Stomach smooth muscle (tissue), 2 donors: Measurements from ENCODE around the gene IL1RAPL2.

ENCODE experiments used
- H3K27ac ChIP-seq: one replicate; pipeline ENCODE4 v1.7.0; 2013; ENCODE audit warnings: mild to moderate bottlenecking, low read length, inconsistent platforms
- H3K27me3 ChIP-seq, 2 donors: one replicate each; pipeline ENCODE4 v1.7.0; 2013; ENCODE audit warnings: low read length in 2 of 2; ENCODE audit not compliant: insufficient read depth in 2 of 2, control insufficient read depth in 1 of 2
- H3K36me3 ChIP-seq, 2 donors: one replicate each; pipeline ENCODE4 v1.7.0; 2013; ENCODE audit warnings: low read length in 2 of 2; ENCODE audit not compliant: control insufficient read depth in 2 of 2, insufficient read depth in 2 of 2
- H3K4me1 ChIP-seq: one replicate; pipeline ENCODE4 v1.7.0; 2013; ENCODE audit warnings: low read length; ENCODE audit not compliant: control insufficient read depth, insufficient read depth
- H3K4me3 ChIP-seq, 2 donors: one replicate each; pipeline ENCODE4 v1.7.0; 2013; ENCODE audit warnings: low read length in 2 of 2
- H3K9ac ChIP-seq, 2 donors: one replicate each; pipeline ENCODE4 v1.7.0; 2013; ENCODE audit warnings: low read length in 2 of 2, mild to moderate bottlenecking in 1 of 2
- H3K9me3 ChIP-seq, 2 donors: one replicate each; pipeline ENCODE4 v1.7.0; 2013; ENCODE audit warnings: low read length in 2 of 2; ENCODE audit not compliant: control insufficient read depth in 2 of 2
- donor health status: healthy.
- donor health status: Pancreatic carcinoma.

IL1RAPL2 gene

DNA sequence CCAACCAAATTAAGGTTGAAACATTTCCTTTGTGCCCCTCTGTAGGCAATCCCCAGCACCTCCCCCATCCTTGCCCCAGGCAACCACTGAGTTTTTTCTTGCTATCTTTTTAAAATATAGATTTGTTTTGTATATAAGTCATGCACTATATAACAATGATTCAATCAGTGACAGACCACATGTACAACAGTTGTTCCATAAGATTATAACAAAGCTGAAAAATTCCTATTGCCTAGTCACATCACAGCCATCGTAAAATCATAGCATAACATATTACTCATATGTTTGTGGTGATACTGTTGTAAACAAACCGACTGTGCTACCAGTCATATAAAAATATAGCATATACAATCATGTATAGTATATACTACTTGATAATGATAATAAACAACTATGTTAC, 1044.4 kb downstream of the IL1RAPL2 start:
- Histone ChIP-seq H3K4me3 (no peak overlapping the region), H3K9ac (no peak overlapping the region), H3K27me3 (peaks cover 0 to 7% of the 10 kb centered on the region in 2 donors), H3K4me1 (no peaks in the 10 kb centered on the region), H3K27ac (no peak overlapping the region), H3K36me3 (no peaks in the 10 kb centered on the region), H3K9me3 (peaks cover 0 to 3% of the 10 kb centered on the region in 2 donors)

- Histone ChIP-seq H3K4me1 (no peaks in the 10 kb centered on the region), H3K27ac (no peak overlapping the region), H3K4me3 (no peak overlapping the region), H3K27me3 (no peaks in the 10 kb centered on the region), H3K9ac (no peak overlapping the region), H3K9me3 (no peaks in the 10 kb centered on the region), H3K36me3 (no peaks in the 10 kb centered on the region)
Measured at GRCh38 chrX:105618393-105619101, 1052.5 kb downstream of the IL1RAPL2 start.

DNA sequence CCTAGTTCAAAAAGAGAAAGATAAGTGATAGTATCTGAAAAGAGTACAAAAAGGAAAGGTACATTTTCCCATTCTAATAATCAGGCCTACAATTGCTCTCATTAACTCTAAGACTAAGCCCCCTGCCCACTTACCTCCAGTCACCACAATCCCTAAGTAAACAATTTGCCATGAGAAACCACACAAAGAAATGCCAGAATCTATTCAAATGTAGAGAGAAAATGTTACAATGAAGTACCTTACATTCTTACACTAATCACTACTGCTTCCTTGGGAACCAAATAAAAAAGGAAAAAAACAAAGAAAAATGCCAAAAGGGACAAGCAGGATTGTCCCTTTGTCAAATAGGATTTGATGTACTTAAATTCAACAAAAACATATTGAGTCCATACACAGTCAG, 1068.2 kb downstream of the IL1RAPL2 start:
- no peaks in the 10 kb centered on the region for H3K4me1 ChIP-seq
- H3K36me3 ChIP-seq: no peaks in the 10 kb centered on the region
- no peak overlapping the region for H3K4me3 ChIP-seq
- H3K9me3 ChIP-seq: no peaks in the 10 kb centered on the region
- H3K27me3 ChIP-seq: peaks cover 0 to 6% of the 10 kb centered on the region in 2 donors
- no peak overlapping the region for H3K27ac ChIP-seq
- H3K9ac ChIP-seq: no peak overlapping the region

GRCh38 chrX:105635794-105636193, 1069.8 kb downstream of the IL1RAPL2 start:
- Histone ChIP-seq H3K4me1 (no peaks in the 10 kb centered on the region), H3K36me3 (no peaks in the 10 kb centered on the region), H3K9me3 (no peaks in the 10 kb centered on the region), H3K27ac (no peak overlapping the region), H3K9ac (no peak overlapping the region), H3K4me3 (no peak overlapping the region), H3K27me3 (peaks cover 0 to 6% of the 10 kb centered on the region in 2 donors)

DNA sequence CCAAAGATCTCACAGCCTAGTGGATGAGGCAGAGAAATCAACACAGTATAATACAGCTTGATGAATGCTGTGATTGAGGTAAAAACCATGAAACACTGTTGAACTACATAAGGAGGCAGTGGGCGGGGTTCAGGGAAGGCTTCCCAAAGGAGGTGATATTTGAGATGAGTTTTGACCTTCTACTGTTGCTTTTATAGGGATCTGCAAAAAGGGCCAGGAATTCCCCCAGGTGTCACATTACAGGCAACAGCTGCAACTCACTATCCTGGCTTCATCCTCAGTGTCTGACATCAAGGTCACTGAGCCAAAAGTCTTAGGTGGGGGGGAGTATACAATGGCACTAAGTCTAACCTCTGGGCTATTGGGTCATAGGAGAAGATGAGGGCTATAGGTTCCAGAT, 1070.7 kb downstream of the IL1RAPL2 start:
- H3K27me3 ChIP-seq: peaks cover 0 to 3% of the 10 kb centered on the region in 2 donors
- H3K9me3 ChIP-seq: no peaks in the 10 kb centered on the region
- H3K4me1 ChIP-seq: no peaks in the 10 kb centered on the region
- no peak overlapping the region for H3K4me3 ChIP-seq
- H3K27ac ChIP-seq: no peak overlapping the region
- H3K9ac ChIP-seq: no peak overlapping the region
- H3K36me3 ChIP-seq: no peaks in the 10 kb centered on the region

- Histone ChIP-seq H3K27me3 (peaks cover 0 to 11% of the 10 kb centered on the region in 2 donors), H3K4me3 (no peak overlapping the region), H3K27ac (no peak overlapping the region), H3K9me3 (no peaks in the 10 kb centered on the region), H3K9ac (no peak overlapping the region), H3K4me1 (no peaks in the 10 kb centered on the region), H3K36me3 (no peaks in the 10 kb centered on the region)
Measured at GRCh38 chrX:105645667-105646357, 1079.8 kb downstream of the IL1RAPL2 start.

DNA sequence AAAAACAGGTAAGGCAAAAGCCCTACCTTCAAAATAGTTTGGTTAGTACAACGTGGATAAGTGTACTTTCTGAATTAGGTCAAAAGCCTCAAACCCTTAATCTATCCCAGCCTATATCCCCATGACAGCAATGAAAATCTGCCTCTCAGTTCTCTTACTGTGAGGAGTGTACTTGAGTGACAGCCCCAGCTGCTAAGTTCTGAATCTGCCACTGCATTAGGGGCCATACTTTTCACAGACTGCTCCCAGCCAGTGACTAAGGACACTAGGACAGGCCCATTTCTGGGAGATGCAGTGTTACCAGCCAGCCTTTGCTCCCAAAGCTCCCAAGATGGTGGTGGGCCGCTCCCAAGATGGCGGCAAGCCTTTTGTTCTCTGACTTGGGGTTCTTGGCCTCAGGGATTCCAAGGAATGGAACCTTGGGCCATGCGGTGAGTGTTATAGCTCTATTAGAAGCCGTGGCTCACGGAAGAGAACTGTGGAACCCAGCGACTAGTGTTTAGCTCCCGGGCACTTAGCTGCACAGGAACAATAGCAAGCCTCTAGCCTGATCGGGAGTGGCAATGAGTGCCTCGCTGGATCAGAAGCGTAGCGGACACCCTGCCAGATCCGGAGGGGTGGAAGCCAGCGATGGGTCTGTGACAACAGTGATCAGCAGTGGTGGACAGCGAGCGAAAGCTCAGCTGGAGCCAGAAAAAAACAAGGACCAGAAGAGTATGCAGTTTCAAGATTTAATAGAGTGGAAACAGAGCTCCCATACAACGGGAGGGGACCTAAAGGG, 1080.8 kb downstream of the IL1RAPL2 start:
- Histone ChIP-seq H3K27me3 (peaks cover 0 to 11% of the 10 kb centered on the region in 2 donors), H3K9me3 (no peaks in the 10 kb centered on the region), H3K36me3 (no peaks in the 10 kb centered on the region), H3K27ac (no peak overlapping the region), H3K9ac (no peak overlapping the region), H3K4me3 (no peak overlapping the region), H3K4me1 (no peaks in the 10 kb centered on the region)

GRCh38 chrX:105647749-105648148, 1081.8 kb downstream of the IL1RAPL2 start:
- Histone ChIP-seq H3K9ac (no peak overlapping the region), H3K27me3 (peaks cover 0 to 11% of the 10 kb centered on the region in 2 donors), H3K4me1 (no peaks in the 10 kb centered on the region), H3K27ac (no peak overlapping the region), H3K4me3 (no peak overlapping the region), H3K36me3 (no peaks in the 10 kb centered on the region), H3K9me3 (no peaks in the 10 kb centered on the region)

DNA sequence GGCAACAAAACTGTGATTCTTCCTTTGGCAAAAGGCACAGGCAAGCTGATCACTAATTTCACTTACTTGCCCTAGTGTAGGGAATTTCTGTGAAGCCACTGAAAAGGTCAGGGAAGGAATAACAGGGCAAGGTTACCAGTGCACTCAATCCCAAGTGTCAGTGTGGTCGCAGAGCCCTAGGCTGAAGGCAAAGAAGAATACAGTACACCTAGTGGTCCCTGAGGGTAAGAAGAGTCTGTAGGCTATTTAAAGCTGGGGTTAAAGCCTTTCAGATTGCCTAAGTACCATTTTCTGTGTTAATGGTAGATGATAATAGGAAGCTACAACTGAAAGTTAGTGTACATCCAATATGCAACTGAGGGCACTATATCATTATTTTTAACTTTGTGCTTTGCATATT, 1082.7 kb downstream of the IL1RAPL2 start:
- Histone ChIP-seq H3K27ac (no peak overlapping the region), H3K4me1 (no peaks in the 10 kb centered on the region), H3K36me3 (no peaks in the 10 kb centered on the region), H3K9ac (no peak overlapping the region), H3K4me3 (no peak overlapping the region), H3K27me3 (peaks cover 0 to 11% of the 10 kb centered on the region in 2 donors), H3K9me3 (no peaks in the 10 kb centered on the region)

GRCh38 chrX:105650577-105650976, 1084.6 kb downstream of the IL1RAPL2 start:
- Histone ChIP-seq H3K4me3 (no peak overlapping the region), H3K27ac (no peak overlapping the region), H3K4me1 (no peaks in the 10 kb centered on the region), H3K9me3 (no peaks in the 10 kb centered on the region), H3K36me3 (no peaks in the 10 kb centered on the region), H3K9ac (no peak overlapping the region), H3K27me3 (peaks cover 0 to 9% of the 10 kb centered on the region in 2 donors)
